Neutrophil (primary cell): ENCODE results near the gene ADCY7.
"Not testable (repeated sequence)": the region's sequence is repeated elsewhere in the genome, so short reads cannot be mapped to it uniquely, and the experiment has no call there.

Experiments
- H3K27ac ChIP-seq: fragments of 200-600 bp; sonication (generic); 2 replicates; pipeline ENCODE4 v1.5.1; 2016; ENCODE audit warnings: mild to moderate bottlenecking, moderate library complexity
- H3K27me3 ChIP-seq: fragments of 200-600 bp; sonication (generic); 2 replicates; pipeline ENCODE4 v1.6.0; 2016; ENCODE audit warnings: mild to moderate bottlenecking
- H3K36me3 ChIP-seq: fragments of 200-600 bp; sonication (generic); 2 replicates; pipeline ENCODE4 v1.5.1; 2017
- H3K4me1 ChIP-seq, 2 experiments: fragments of 200-600 bp in 1 of 2; sonication (generic) in 1 of 2; 1 replicate in 1 of 2; 2 replicates in 1 of 2; pipeline versions ENCODE4 v1.5.1 to v1.6.1; 2013 to 2016; ENCODE audit warnings: low read depth in 1 of 2, low read length in 1 of 2, mild to moderate bottlenecking in 1 of 2, moderate library complexity in 1 of 2; ENCODE audit not compliant: control insufficient read depth in 1 of 2, insufficient read depth in 1 of 2
- H3K4me3 ChIP-seq, 2 experiments: fragments of 200-600 bp in 1 of 2; sonication (generic) in 1 of 2; 1 replicate in 1 of 2; 2 replicates in 1 of 2; pipeline ENCODE4 v1.5.1; 2013 to 2016; ENCODE audit warnings: low read depth in 1 of 2, low read length in 1 of 2, mild to moderate bottlenecking in 1 of 2, moderate library complexity in 1 of 2
- H3K9me3 ChIP-seq: fragments of 200-600 bp; sonication (generic); 2 replicates; pipeline ENCODE4 v1.5.1; 2016
- TF ChIP-seq, protein P1 (sequence below): fragments of 200-600 bp; sonication (generic); IDR thresholded peaks from 2 replicates; pipeline ENCODE4 v1.5.1; 2016; ENCODE audit warnings: antibody characterized with exemption

ADCY7 gene

DNA sequence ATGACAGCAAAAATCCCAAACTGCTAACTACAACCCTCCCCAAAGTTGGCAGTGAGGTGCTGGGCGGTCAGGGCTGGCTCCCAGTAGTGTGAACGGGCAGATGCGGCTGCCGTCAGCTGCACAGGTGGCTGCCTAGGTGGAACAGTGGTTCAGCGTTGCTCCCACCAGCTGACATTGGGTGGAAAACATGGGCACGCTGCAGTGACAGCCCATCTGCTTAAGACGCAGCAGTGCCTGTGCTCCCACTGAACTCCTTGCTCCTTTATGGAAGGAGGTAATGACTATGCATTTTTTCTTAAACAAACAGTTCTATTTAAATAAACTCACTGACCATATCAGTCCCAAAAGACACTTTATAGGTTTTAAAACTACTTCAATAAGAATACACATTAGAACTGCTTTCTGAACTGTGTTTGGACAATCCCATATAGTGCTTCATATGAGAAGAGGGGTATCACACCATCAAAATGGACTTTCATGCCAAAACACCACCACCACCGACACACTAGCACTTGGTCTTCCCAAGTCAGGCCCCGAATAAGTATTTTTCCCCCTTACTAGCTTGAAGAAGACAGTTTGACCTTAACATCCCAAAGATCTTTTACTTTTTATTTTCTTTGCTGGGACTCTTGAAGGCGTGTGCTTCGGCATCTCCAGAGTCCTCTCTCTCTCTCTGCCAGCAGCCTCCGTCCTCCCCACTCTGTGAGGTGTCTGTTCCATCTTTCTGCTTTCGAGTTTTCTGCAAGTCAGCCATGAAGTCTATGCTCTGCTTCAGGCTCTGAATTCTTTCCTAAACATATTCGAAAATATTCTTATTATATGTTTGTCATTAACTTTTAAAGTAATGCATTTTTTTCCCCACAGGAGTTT is 68.0 kb downstream of the ADCY7 start:
- no peaks in the 10 kb centered on the region for H3K9me3 ChIP-seq
- H3K4me1 ChIP-seq: no peaks in the 10 kb centered on the region
- H3K27ac ChIP-seq: no peak overlapping the region
- H3K27me3 ChIP-seq: no peaks in the 10 kb centered on the region
- TF ChIP-seq, protein P1, sequence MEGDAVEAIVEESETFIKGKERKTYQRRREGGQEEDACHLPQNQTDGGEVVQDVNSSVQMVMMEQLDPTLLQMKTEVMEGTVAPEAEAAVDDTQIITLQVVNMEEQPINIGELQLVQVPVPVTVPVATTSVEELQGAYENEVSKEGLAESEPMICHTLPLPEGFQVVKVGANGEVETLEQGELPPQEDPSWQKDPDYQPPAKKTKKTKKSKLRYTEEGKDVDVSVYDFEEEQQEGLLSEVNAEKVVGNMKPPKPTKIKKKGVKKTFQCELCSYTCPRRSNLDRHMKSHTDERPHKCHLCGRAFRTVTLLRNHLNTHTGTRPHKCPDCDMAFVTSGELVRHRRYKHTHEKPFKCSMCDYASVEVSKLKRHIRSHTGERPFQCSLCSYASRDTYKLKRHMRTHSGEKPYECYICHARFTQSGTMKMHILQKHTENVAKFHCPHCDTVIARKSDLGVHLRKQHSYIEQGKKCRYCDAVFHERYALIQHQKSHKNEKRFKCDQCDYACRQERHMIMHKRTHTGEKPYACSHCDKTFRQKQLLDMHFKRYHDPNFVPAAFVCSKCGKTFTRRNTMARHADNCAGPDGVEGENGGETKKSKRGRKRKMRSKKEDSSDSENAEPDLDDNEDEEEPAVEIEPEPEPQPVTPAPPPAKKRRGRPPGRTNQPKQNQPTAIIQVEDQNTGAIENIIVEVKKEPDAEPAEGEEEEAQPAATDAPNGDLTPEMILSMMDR: no peak
- H3K4me3 ChIP-seq: no peak overlapping the region
- peaks cover 49% of the 10 kb centered on the region for H3K36me3 ChIP-seq

DNA sequence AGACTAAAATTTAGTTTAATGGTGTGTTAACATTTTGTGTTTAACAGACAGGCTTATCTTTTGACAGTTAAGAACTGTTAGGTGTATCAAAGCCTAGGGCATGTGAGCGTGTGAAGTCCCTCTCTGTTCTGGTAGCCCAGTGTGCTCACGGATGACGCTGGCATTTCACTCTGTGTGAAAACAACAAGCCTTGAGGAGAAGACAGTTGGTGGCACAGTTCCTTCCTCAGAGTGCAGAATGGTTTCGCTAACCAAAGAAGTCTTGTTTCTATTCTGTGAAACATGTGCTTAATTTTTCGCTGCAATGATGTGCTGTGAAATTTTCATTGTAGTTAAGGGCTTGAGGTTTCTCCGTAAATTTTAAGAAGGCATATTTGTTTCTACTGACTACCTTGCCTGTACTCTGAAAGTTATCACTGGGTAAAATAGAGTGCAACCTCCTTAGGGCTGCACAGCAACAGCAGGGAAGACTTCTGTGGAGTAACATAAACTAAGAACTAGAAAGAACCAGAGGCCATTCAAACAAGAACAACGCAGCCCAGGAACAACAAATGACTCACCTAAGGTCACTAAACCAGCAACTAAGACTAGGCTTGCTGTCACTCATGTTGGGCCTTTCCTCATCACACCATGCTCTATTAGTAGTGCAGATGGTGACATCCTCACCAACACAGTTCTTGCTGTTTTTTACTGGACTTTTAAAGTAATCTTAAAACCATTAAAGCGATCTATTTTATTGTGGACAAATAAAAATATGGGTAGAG is 69.0 kb downstream of the ADCY7 start:
- H3K27me3 ChIP-seq: no peaks in the 10 kb centered on the region
- no peaks in the 10 kb centered on the region for H3K4me1 ChIP-seq
- peaks cover 54% of the 10 kb centered on the region for H3K36me3 ChIP-seq
- no peak overlapping the region for H3K27ac ChIP-seq
- H3K4me3 ChIP-seq: no peak overlapping the region
- no peaks in the 10 kb centered on the region for H3K9me3 ChIP-seq
- TF ChIP-seq, protein P1: no peak

DNA sequence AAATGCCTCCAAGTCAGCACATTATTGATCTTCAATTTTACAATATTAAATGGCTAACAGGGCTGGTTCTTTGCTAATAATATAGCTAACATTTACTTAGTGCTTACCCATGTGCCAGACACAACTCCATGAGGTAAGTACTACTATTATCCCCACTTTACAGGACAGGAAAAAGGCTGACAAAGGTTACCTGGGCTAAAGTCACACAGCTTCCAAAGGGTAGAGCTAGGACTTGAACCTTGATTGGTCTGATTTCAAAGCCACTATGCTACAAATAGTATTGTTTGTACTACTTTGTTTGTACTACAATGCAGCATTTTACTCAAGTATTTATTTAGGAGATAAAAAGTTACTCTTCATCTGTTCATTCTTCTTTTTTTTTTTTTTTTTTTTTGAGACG is 70.5 kb downstream of the ADCY7 start:
- no peaks in the 10 kb centered on the region for H3K9me3 ChIP-seq
- no peak overlapping the region for H3K4me3 ChIP-seq
- no peaks in the 10 kb centered on the region for H3K4me1 ChIP-seq
- no peaks in the 10 kb centered on the region for H3K27me3 ChIP-seq
- TF ChIP-seq, protein P1: no peak
- H3K27ac ChIP-seq: no peak overlapping the region
- H3K36me3 ChIP-seq: peaks cover 59% of the 10 kb centered on the region

DNA sequence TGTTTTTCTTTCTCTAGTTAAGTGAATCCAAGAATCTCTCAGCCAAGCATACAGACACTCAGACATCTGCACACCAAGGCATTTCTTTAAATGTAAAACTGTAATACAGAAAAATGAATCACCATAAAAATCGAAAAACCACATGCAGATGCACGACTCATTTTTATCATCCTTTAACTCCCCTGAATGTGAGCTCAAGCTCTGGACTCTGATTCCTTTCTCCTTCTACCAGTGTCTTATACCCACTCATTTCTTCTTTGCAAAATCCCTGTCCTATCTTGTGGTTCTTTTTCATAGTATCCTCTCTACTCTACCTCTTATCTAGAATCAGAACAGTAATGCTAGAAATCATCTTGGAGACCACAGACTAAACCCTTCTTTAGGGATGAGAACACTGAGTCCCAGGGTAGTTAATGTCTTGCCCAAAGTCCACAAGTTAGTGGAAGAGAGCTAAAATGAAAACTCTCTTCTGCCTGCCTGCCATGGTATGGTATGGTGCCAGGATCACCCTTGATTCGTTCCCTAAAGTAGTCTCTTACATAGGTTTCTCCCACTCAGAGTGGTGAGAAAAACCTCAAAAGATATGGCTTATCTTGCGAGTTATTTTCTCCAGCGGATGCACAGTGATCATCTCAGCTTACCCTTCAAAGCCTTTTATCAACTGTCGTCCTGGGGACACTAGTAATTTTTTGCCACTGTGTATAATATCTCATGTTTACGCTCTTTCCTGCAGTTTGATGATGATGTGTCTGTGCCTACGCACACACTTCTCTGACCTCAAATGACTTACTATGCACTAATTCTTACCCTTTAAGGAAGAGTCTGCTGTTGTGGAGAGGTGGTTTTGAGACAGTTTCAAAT is 72.2 kb downstream of the ADCY7 start:
- H3K4me1 ChIP-seq: no peaks in the 10 kb centered on the region
- no peak overlapping the region for H3K4me3 ChIP-seq
- TF ChIP-seq, protein P1: no peak
- no peaks in the 10 kb centered on the region for H3K27me3 ChIP-seq
- no peaks in the 10 kb centered on the region for H3K9me3 ChIP-seq
- H3K27ac ChIP-seq: no peak overlapping the region
- H3K36me3 ChIP-seq: peaks cover 62% of the 10 kb centered on the region

DNA sequence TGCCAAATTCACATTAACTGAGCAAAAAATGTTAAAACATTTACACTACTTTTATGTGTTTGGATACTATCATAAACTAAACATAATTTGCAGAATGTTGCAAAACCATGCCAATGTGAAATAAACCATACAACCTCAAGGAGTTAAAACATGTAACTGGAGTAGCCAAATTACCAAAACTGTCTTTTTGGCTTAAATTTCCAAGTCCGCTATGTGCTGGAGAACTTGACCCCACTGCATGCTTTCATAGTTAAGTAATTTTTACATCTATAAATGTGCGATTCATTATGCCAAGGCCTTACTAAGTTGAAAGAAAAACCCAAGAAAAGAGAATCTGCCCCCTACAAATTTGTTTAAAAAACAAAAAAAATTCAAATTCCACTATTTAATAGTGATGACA is 74.2 kb downstream of the ADCY7 start:
- Histone ChIP-seq H3K4me1 (no peaks in the 10 kb centered on the region), H3K36me3 (peaks cover 50% of the 10 kb centered on the region), H3K4me3 (no peak overlapping the region), H3K27me3 (no peaks in the 10 kb centered on the region), H3K9me3 (no peaks in the 10 kb centered on the region), H3K27ac (no peak overlapping the region)
- TF ChIP-seq, protein P1: no peak

DNA sequence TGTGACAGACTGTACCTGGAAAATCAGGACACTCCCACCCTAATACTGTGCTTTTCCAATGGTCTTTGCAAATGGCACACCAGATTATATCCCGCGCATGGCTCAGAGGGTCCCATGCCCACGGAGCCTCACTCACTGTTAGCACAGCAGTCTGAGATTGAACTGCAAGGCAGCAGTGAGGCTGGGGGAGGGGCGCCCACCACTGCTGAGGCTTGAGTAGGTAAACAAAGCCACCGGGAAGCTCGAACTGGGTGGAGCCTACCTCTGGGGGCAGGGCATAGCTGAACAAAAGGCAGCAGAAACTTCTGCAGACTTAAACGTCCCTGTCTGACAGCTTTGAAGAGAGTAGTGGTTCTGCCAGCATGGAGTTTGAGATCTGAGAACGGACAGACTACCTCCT is 77.2 kb downstream of the ADCY7 start:
- H3K4me1 ChIP-seq, H3K4me3 ChIP-seq, H3K27ac ChIP-seq, H3K9me3 ChIP-seq, H3K27me3 ChIP-seq: not testable (repeated sequence)
- H3K36me3 ChIP-seq: peaks cover 42% of the 10 kb centered on the region

DNA sequence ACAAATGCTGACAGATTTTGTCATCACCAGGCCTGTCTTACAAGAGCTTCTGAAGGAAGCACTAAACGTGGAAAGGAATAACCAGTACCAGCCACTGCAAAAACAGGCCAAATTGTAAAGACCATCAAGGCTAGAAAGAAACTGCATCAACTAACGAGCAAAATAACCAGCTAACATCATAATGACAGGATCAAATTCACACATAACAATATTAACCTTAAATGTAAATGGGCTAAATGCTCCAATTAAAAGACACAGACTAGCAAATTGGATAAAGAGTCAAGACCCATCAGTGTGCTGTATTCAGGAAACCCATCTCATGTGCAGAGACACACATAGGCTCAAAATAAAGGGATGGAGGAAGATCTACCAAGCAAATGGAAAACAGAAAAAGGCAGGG is 78.9 kb downstream of the ADCY7 start:
- H3K36me3 ChIP-seq: peaks cover 34% of the 10 kb centered on the region
- H3K9me3 ChIP-seq: not testable (repeated sequence)

More for the DNA sequence above, 78.9 kb downstream of the ADCY7 start:
- H3K27me3 ChIP-seq, H3K27ac ChIP-seq, H3K4me3 ChIP-seq, H3K4me1 ChIP-seq: not testable (repeated sequence)
